Small intestine (tissue), 7 donors: Measurements from ENCODE around the gene PRAC2. TPM values are rescaled to one million over a fixed set of nuclear protein-coding genes. Genes with fewer than 3 reads are reported as not detected.
A peak's percentile ranks its signal among the peaks of the same experiment; 100 is the strongest.

ENCODE experiments used
- DNase-seq, 2 donors: peaks; one replicate each; pipeline versions ENCODE4 v3.0.0 to v3.0.0-alpha.2; 2013
- FAIRE-seq: peaks from 2 replicates; lab custom pipeline; 2012; peaks lifted over from hg19 to GRCh38; lab: Jason Lieb, UNC
- H3K27ac ChIP-seq, 3 donors: one replicate each; pipeline ENCODE4 v1.5.1; 2013; ENCODE audit warnings: low read length in 2 of 3, mild to moderate bottlenecking in 2 of 3, control low read depth in 1 of 3, inconsistent platforms in 1 of 3, low read depth in 1 of 3, moderate library complexity in 1 of 3
- H3K27me3 ChIP-seq, 3 donors: one replicate each; pipeline ENCODE4 v1.6.1; 2013; ENCODE audit warnings: low read length in 3 of 3, inconsistent platforms in 1 of 3; ENCODE audit not compliant: control insufficient read depth in 3 of 3, insufficient read depth in 3 of 3
- H3K36me3 ChIP-seq, 3 donors: one replicate each; pipeline ENCODE4 v1.6.1; 2013; ENCODE audit warnings: low read length in 3 of 3, inconsistent platforms in 1 of 3, low read depth in 1 of 3, mild to moderate bottlenecking in 1 of 3, moderate library complexity in 1 of 3; ENCODE audit not compliant: control insufficient read depth in 3 of 3, insufficient read depth in 2 of 3
- H3K4me1 ChIP-seq, 3 donors: one replicate each; pipeline ENCODE4 v1.6.1; 2013; ENCODE audit warnings: low read length in 2 of 3, inconsistent platforms in 1 of 3, low read depth in 1 of 3, mild to moderate bottlenecking in 1 of 3, moderate library complexity in 1 of 3; ENCODE audit not compliant: control insufficient read depth in 3 of 3, insufficient read depth in 2 of 3
- H3K4me3 ChIP-seq, 3 donors: one replicate each; pipeline ENCODE4 v1.5.1; 2013; ENCODE audit warnings: low read length in 3 of 3, control low read depth in 1 of 3, inconsistent platforms in 1 of 3, low read depth in 1 of 3, mild to moderate bottlenecking in 1 of 3, moderate library complexity in 1 of 3
- H3K9me3 ChIP-seq, 2 donors: one replicate each; pipeline ENCODE4 v1.6.1; 2013; ENCODE audit warnings: low read depth in 1 of 2, low read length in 1 of 2; ENCODE audit not compliant: control insufficient read depth in 2 of 2, insufficient read depth in 1 of 2
- WGBS, 3 donors: extraction: QIAGEN DNeasy Blood & Tissue Kit; methylation state at CpG; one replicate each; pipeline ENCODE4 v1.1.7; 2013; 5-methylcytosine and 5-hydroxymethylcytosine counted together
- polyA plus RNA-seq, 4 donors: library from polyadenylated mRNA; stranded (reverse) in 3 of 4; unstranded in 1 of 4; fragments of 200-250 nt in 3 of 4; fragments of 120-200 nt in 1 of 4; gene quantifications; one replicate each; pipeline versions ENCODE4 v1.2.1 to v1.2.3, GENCODE V29; 2013
- donor health status: healthy with polysubstance abuse.
- donor health status: control.
- donor health status: control.
- donor health status: Bipolar disorder and iron deficiency.
- donor health status: healthy.

PRAC2 gene
- polyA plus RNA-seq, 4 donors = not detected

- 6 to 10% (median 8%) methylated on average over 19 of the region's 19 CpGs for WGBS, 3 donors
- Histone ChIP-seq H3K9me3 (no peaks in the 10 kb centered on the region), H3K27ac (peak overlapping the region in 1 of 3 donors; percentile 25), H3K27me3 (peaks cover 0 to 99% (median 65%) of the 10 kb centered on the region in 3 donors), H3K36me3 (no peaks in the 10 kb centered on the region), H3K4me1 (peaks cover 0 to 12% (median 2%) of the 10 kb centered on the region in 3 donors), H3K4me3 (no peak overlapping the region)
- FAIRE-seq (no peak), DNase-seq (peak in 1 of 2 donors; percentile 23)
Measured at GRCh38 chr17:48729335-48730239, 6.6 kb downstream of the PRAC2 start.

DNA sequence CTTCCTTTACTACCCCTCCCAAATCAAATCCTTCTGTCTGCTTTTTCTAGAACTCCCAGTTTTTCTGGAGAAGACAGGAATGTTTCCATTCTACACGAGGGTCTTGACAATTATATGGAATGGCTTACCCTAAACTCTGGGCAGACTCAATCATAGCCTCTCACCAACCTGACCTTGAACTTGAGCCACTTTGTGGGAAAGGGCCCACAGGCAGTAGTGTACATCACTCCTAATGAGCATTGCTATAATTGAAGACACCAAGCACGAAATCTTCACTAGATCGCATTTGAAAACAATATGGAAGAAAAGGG is 7.2 kb downstream of the PRAC2 start:
- no peak for FAIRE-seq
- no peak overlapping the region for H3K27ac ChIP-seq
- peaks cover 0 to 6% (median 0%) of the 10 kb centered on the region in 3 donors for H3K4me1 ChIP-seq
- H3K36me3 ChIP-seq = no peaks in the 10 kb centered on the region
- peaks cover 0 to 99% (median 66%) of the 10 kb centered on the region in 3 donors for H3K27me3 ChIP-seq
- H3K4me3 ChIP-seq = no peak overlapping the region
- DNase-seq = no peak
- 31 to 44% (median 37%) methylated on average over 3 of the region's 3 CpGs for WGBS, 3 donors
- H3K9me3 ChIP-seq = no peaks in the 10 kb centered on the region

DNA sequence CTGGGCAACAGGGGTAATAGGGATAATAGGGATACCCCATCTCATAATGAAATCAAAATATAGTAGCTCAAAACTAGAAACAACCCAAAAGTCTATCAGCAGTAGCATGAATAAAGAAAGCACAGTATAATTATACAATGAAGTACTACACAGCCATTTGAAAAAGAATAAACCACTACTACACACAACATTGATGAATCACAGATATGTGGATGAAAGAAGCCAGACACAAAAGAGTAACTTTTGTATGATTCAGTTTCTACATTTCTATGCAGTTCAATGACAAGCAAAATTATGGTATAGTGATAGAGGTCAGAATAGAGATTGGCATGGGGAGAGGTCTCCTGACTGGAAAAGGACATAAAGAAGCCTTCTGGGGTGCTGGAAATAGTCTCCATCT is 8.4 kb downstream of the PRAC2 start:
- FAIRE-seq (no peak), DNase-seq (no peak)
- peaks cover 0 to 4% (median 0%) of the 10 kb centered on the region in 3 donors for H3K4me1 ChIP-seq
- H3K27ac ChIP-seq = no peak overlapping the region
- H3K36me3 ChIP-seq = no peaks in the 10 kb centered on the region
- H3K27me3 ChIP-seq = peaks cover 0 to 99% (median 63%) of the 10 kb centered on the region in 3 donors
- no peak overlapping the region for H3K4me3 ChIP-seq
- H3K9me3 ChIP-seq = no peaks in the 10 kb centered on the region

- WGBS, 3 donors = 4 to 5% (median 5%) methylated on average over 50 of the region's 50 CpGs
- Histone ChIP-seq H3K4me1 (peaks cover 0 to 4% (median 0%) of the 10 kb centered on the region in 3 donors), H3K27ac (no peak overlapping the region), H3K4me3 (no peak overlapping the region), H3K27me3 (peaks cover 0 to 99% (median 53%) of the 10 kb centered on the region in 3 donors), H3K36me3 (no peaks in the 10 kb centered on the region), H3K9me3 (peaks cover 0 to 4% of the 10 kb centered on the region in 2 donors)
- FAIRE-seq (no peak), DNase-seq (peak in 1 of 2 donors; percentile 40)
Measured at GRCh38 chr17:48732688-48733629, 10.0 kb downstream of the PRAC2 start.

DNA sequence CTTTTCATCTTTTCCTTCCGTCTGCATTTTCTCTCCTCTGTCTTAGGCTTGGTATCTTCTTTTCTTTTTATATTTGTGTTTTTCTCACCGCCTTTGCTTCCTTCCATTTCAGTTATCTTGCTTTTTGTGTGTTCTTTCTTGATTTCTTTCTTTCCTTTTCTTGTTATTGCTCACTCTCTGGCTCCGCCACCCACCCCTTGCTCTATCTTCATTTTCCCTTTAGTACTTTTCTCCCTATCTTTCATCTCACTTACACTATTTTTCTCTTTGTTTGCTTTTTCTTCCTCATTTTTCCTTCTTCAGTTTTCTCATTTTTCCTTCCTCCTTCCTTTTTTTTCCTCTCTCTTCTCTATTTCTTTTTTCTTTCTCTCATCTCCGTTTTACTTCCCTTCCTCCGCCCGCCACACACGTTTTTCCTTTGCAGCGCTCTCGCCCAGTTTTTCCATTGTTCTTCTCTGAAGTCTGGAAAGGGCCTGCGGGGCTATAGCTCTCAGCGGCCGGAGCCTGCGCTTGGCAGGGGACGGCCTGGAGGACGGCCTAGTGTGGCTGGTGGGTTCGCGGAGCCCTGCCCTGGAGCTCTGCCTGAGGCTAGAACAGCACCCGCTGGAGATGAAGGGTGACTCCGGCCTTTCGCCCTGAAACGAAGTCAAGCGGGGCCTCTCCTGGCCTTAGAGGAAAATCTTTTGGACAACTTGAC is 10.8 kb downstream of the PRAC2 start:
- H3K9me3 ChIP-seq = peaks cover 0 to 8% of the 10 kb centered on the region in 2 donors
- 11 to 19% (median 19%) methylated on average over 22 of the region's 22 CpGs for WGBS, 3 donors
- H3K27ac ChIP-seq = no peak overlapping the region
- peaks cover 3 to 99% (median 56%) of the 10 kb centered on the region in 3 donors for H3K27me3 ChIP-seq
- DNase-seq = no peak
- no peaks in the 10 kb centered on the region for H3K36me3 ChIP-seq
- FAIRE-seq = no peak
- peaks cover 0 to 4% (median 0%) of the 10 kb centered on the region in 3 donors for H3K4me1 ChIP-seq
- H3K4me3 ChIP-seq = no peak overlapping the region

DNA sequence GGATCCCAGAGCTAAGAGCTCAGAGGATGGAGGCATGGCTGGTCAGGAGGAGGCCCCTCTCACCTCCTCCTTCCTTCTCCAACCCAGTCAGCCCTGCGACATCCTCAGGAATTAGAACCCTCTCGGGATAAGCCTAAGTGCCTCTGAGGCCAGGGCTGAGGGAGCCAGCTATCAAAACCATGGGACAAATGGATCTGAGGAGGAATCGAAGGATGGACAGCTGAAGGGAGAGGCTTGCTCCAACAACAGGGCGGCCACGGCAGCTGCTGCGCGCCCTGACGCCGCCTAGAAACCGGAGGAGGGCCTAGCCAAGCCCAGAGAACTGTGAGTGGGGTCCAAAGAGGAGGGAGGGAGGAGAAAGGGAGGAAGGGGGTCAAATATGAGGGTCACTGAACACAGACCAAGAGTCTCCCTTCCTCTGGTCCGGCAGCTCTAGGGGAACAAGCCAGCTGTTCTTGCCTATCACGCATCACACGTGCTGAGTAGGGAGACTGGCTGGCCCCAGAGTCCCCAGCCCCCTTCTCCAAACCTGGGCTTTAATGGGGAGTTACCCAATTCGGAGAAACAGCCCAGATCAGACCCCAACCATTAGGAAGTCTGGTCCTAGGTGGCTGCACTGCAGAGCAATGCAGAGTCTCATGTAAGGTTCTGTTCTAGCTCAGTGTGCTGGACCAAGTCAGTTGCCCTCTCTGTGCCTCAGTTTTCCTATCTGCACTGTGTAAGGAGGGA is 11.5 kb downstream of the PRAC2 start:
- FAIRE-seq (no peak), DNase-seq (no peak)
- 10 to 15% (median 13%) methylated on average over 14 of the region's 14 CpGs for whole genome bisulfite sequencing, 3 donors
- H3K9me3 ChIP-seq = peaks cover 0 to 8% of the 10 kb centered on the region in 2 donors
- no peak overlapping the region for H3K27ac ChIP-seq
- no peaks in the 10 kb centered on the region for H3K36me3 ChIP-seq
- H3K27me3 ChIP-seq = peaks cover 3 to 99% (median 56%) of the 10 kb centered on the region in 3 donors
- no peaks in the 10 kb centered on the region for H3K4me1 ChIP-seq
- no peak overlapping the region for H3K4me3 ChIP-seq

GRCh38 chr17:48735062-48735351 is 12.0 kb downstream of the PRAC2 start:
- Histone ChIP-seq H3K27me3 (peaks cover 3 to 99% (median 54%) of the 10 kb centered on the region in 3 donors), H3K9me3 (peaks cover 0 to 8% of the 10 kb centered on the region in 2 donors), H3K4me3 (no peak overlapping the region), H3K4me1 (no peaks in the 10 kb centered on the region), H3K27ac (no peak overlapping the region), H3K36me3 (no peaks in the 10 kb centered on the region)
- WGBS, 3 donors = 2 to 5% (median 3%) methylated on average over 7 of the region's 7 CpGs
- no peak for DNase-seq
- no peak for FAIRE-seq
